GM21717 (cell line): Measurements from ENCODE around the gene LPIN1.
A peak's percentile ranks its signal among the peaks of the same experiment; 100 is the strongest.
"Not testable (repeated sequence)": the region's sequence is repeated elsewhere in the genome, so short reads cannot be mapped to it uniquely, and the experiment has no call there.

Experiments
- ATAC-seq: cut with Tn5 transposase; IDR thresholded peaks from one replicate; pipeline ENCODE4 v1.9.1; 2021; ENCODE audit warnings: mild to moderate bottlenecking, moderate library complexity; ENCODE audit not compliant: unreplicated experiment

LPIN1 gene

DNA sequence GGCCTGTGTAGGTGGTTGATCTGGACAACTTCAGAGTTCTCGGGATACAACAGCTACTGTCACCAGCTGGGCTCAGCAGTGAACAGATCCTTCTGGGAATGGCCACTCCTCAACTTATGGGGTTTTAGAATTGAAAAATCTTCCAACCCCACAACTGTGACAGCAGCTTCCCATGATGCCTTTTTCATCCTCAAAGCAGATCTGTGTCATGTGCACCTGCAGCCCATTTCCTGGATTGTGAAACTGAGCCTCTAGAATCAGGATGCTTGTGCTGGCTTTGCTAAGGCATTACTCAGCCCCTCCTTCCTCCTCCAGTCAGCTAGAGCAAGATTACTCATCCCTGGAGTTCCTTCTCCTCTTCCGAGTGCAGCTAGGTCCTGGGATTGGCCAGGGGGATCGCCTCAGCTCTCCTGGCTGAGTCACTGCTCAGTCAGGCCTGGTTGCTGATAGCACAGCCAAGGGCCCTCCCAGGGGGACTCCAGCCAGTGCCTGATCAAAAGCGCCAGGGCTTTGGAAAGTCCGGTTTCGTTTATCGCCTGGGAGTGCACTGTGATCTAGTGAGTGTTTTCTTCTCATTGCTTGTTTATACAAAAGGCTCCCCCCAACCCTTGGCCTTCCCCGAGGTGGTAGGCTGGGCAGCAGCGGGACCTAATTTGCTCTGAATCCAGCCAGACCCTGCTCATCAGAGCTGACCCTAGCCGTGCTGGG is 2.4 kb upstream of the LPIN1 start:
- ATAC-seq: peak; percentile 61

DNA sequence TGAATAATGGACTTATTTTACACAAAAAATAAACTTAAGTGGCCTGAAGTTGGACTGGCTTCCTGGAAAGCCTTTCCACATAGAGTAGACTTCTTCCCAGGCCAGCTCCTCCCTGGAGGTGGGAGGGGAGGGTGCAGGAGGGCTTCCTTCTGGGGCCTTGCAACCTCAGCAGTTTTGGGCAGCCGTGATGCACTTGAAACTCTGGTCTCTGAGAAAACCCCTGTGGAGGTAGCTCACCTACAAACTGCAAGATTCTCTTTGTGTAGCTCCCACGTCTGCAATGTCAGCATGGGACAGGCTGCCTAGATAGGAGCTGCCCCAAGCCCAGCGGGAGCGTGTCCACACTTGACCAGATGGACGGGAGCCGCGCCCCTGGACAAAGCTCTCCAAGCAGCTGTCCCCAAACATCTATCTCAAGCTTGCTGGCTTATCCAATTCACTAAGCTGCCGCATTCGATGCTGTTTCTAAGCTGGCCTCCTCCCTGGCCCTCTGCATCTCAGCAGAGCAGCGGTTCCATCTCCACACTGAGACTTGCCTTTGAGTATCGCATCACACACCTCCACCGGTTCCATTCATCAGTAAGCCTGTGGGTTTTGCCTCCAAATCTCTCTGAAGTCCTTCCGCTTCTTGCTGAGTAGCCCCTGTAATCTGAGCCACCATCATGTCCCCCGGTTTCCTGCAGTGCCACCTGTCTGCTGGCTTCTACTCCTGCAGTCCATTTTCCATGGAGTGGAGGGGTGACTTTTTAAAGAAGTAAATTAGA is 1.6 kb upstream of the LPIN1 start:
- ATAC-seq: no peak

DNA sequence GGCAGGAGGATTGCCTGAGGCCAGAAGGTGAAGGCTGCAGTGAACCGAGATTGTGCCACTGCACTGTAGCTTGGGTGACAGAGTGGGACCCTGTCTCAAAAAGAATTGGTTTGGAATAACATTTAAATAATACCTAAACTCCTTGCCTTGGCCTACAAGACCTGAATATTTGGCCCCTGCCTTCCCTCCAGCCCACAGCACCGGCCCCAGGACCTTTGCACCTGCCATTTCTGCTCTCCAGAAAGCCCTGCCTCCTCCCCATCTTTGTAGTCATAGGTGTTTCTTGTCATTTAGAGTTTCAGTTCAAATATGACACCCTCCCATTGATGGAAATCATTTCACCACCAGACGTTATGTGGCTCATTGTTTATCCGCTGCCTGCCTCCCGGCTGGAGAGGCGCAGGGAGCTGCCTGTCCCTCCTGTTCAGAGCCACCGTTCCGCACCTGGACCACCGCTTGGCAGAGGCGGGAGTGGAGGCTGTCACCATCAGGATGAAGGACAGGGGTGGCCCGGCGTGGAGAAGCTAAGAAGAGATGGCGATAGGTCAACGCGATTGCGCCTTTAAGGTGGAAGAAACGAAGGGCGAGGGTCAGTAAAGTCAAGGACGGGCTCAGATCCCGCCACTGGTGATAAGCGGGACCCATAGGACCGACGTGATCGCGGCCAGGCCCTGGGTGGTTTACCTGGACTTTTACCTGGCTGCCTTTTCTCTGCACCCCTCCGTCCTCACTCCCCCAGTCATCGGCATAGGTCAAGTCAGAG is 638 bp upstream of the LPIN1 start:
- no peak for ATAC-seq

DNA sequence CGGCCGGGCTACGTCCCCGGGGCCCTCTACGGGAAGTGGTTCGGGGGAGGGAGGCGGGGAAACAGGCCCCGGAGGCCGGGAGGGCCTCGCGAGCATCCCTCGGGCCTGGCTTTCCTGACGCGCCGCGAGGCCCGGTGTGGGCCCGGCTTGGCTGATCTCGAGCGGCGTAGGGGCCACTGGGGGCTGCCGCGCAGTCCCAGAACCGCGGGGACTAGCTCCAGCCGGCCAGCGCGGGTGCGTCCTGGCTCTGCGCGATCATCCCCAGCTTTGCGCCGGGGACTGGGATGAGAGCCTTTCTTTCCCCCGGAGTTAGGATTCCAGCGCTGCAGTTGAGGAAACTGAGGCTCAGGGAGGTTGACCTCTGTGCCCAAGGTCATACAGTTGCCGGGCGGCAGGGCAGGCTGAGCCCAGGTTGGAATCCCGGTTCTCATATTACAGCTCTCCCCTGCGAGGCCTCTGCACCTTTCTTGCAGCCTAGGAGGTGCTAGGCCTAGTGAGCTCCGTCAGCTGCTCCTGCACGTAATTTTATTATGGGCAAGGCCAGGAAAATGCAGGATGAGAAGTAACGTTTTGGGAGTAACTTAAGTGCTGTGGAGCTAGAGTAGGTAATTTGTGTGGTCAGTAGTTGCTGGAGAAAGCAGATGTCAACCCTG is 501 bp downstream of the LPIN1 start:
- peak; percentile 2 for ATAC-seq

DNA sequence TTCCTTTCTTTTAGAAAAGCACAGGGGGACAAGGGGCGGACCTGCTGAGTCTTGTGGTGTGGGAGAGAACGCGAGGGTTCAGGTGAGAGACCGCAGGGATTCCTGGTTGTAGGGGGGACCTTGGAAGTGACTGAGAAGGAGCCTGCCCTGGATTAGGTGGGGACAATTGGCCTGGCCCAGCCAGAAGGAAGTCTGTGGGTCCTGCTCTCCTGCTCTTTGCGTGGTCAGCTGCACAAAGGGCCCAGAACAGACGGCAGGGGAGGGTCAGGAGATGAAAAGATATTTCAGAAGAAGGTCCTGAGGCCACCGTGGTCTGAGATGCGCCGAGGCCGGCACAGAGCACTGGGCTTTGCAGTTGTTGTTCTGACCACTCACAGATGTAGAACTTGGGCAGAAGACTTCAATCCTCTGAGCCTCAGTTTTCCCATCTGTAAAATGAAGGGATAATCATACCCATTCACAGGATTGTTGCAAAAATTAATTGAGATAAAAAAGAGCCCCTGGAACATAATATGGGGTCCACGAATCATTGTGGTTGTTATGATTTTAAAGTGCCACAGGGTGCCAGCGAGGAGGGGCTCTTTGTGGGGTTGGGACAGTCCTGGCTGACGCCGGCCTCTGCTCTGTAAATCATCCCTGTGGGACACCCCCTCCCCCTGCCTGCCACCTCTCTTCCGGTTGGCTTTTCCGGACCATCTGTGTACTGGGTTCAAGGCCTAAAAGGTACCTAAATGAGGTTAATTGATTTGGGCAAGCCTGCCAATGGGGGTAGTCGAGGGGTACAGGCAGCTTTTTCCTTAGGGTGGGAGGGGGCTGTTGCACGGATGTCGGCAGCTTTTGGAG is 1.8 kb downstream of the LPIN1 start:
- ATAC-seq: no peak

DNA sequence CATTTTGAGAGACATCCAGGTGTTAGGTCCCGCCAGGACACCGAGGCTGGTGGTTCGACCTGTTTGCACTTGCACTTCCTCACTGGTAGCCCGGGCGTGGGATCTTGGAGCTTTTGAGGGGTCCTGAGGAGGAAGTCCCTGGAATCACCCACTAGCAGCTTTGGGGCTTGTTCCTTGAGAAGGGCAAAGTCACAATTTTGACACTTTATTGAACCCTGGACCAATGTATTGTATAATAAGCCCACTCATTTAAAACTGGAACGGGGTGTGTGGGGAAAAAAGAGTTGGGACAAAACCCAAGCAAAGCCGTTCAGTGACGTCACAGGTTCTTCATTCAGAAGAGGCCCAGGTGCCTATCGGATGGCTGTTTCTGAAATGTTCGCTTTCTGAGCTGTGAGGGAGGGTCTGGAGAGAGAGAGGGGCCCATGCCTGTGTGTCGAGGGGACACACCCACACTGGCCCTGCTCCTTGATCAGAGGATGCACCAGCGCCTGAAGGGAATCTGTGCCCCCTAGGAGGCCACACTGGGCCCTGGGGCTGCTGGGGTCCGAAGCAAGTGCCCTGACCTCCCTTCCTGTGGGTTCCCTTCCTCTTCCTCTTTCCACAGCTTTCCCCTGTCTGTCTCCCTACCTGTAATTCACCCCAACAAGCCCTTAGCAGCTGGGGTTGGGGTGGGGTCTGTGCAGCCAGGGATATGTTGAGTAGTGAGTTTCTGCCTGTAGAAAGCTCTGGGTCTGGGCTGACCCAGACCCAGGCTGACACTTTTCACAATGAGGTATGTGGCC is 2.6 kb downstream of the LPIN1 start:
- ATAC-seq: no peak

DNA sequence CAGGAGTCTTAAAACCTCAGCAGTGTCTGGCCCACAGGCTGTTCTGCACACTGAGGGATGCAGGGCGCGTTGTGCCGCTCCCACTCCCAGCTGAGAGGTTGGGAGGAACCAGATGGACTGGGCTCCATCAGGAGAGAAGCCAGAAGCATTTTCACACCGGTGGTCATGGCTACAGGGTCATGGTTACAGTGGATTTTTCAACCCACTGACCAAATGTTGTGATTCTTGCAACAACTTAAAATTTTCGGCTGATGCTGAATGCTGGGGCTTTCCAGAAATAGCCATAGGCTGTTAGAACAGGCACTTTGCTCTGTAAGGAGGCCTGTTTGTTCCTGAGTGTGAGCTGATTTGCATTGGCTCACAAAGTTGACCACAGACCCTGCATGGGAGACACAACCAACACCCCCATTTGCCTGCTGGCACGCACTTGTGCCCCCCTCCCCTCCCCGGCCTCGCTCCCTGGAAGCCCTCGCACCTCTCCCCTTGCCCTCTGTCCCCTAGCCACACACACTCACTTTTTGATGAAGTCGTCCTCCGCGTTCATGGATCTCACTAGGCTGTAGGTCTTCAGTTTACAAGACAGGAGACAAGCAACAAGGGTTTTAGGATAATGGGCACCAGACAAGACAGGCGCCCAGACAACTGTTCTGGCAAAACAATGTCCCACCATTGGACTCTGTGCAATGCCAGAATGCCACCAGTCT is 3.4 kb downstream of the LPIN1 start:
- peak; percentile 15 for ATAC-seq

DNA sequence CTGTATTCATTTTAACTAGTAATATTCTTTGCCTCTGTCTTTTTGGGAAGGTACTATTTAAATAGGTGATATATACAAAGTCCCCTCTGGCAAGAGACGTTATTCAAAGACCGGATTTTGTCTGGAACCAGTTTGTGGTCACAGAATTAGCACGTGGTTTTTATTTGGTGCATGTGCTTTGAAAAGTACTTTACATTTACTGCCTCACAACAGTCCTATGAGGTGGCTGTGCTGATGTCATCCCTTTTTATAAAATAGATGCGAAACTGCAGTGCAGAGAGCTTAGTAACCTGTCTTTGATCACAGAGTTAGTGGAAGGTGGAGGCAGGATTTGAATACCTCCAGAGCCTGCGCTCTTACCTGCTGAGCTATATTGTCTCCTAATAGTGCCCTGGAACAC is 4.0 kb downstream of the LPIN1 start:
- peak; percentile 45 for ATAC-seq

DNA sequence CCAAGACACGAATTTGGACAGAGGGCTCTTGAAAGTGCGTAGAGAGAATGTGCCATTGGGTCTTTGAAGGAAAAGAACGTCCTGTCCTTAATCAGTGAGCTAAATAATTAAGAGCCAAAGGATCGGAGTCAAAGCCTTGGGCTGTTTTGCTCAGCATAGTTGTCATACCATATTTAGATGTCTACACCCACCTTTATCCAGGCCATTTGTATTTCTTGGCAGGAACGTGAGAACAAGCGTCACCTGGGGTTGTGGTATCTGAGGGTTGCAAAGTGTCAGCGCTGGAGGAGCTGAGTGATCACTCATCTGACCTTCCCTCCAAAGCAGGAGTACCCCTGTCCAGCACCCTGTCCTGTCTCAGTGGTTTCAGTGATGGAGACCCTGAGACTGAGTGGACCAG is 4.5 kb downstream of the LPIN1 start:
- ATAC-seq: no peak

DNA sequence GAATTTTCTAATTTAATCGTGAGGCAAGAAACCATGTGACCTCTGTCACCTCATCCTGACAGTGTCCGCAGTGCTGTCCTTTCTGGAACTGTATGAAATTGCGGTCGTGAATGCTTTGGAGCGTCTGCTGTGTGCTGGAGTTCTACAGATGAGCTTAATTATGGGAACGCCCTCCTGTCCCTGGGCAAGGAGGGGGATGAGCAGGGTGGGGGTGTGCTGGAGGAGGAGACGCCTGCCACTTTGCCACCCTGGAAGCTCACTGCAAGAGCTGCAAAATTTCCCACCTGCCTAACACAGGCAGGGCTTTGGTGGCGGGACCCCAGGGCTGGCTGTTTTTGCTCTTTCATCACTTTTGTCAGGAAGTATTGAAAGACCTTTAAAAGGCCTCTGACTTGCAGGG is 6.5 kb downstream of the LPIN1 start:
- no peak for ATAC-seq

DNA sequence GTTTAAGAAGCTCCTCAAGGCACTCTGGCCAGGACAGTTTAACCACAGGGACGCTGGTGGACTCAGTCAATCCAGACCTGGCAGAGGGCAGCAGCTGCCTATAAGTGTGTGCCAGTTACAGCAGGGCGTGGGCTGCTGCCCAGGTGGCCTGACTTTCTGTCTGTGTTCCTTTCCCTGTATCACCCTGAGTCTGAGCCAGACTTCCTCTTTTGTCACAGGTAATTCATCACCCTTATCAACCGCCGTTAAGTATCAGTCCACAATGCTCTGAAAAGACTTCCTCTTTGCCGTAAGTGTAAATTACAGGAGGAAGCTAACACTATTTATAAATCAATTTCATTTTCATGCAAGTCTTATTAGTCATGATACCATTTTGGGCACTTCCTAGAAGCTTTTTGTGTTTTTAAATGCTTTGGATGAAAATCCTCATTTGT is 7.0 kb downstream of the LPIN1 start:
- peak; percentile 68 for ATAC-seq

DNA sequence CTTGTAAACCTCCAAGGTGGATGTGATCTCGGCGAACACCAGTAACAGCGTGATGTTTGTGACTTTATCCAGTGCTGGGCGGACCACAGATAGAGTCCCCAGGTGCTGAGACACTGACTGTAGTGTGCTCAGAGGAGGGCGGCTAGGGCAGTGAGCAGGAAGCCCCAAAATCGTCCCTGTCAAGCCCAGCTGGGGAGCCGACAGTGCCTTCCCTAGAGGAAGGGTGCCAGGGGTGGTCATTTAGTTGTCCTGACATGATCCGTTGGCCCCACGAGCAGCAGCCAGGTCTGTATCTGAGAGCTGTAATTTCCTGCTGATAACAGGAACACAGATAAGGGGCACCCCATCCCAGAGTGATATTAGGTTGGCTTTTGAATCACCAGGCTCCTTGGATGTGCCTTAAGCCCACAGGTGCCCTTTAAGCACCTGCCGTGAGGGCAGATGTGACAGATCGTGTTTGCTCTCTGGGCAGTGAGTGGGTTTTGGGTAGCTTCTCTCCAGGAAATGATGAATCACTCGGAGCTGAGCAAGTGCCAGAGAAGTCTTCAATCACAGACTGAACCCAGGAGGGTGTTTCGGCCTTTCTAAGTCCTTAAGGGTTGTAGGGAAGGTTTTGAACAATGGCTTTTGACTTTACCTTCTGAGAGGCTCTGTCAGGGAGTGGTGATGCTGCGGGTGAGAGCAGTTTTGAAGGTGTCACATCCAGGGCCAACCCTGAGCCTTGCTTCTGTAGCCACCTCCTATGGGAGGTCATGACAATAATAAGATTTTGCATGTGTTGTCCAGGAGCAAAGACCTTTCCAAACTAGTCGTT is 7.7 kb downstream of the LPIN1 start:
- ATAC-seq: peak; percentile 29

DNA sequence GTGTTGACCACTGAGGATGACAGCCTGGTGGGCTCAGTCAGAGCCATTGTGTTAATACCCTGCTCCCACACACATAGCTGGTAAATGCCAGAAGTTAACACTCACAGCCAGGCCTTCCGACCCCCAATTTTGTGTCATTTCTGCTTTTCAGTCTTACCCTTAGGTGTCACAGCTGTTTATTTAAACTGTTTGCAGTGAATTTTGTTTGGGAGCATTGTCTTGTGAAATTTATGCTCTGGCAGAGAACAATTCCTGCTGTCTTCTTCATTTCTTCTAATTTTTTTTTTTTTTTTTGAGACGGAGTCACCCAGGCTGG is 8.2 kb downstream of the LPIN1 start:
- no peak for ATAC-seq

DNA sequence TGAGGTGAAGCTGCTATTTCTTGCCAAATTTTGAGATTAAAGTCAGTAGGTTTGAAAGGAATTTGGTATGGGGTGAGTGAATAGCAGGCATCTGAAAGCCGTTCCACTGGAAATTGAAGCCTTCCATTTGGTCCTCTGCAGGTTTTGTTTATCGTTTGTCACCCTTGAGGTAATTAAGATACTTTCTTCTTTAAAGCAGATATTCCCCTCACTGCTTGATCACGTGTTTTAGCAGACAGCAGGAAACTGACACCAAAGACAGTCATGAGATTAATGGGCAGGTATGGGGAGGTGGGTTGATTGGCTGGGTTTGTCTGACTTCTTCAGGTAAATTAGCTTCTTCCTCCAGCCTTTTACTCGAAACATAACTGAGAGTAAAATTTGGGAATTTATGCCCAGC is 10.7 kb downstream of the LPIN1 start:
- ATAC-seq: no peak

DNA sequence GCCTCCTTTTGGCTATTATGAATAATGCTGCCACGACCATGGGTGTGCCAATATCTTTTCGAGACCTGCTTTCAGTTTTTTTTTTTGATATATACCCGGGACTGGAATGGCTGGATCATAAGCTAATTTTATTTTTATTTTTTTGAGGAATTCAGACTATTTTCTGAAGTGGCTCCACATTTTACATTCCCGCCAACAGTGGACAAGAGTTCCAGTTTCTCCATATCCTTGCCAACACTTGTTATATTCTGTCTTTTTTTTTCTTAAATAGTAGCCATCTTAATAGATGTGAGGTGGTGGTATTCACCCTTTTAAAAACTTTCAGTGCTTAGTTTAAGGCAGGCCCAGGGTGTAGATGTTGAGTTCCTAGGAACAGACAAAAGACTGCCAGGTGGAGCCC is 11.8 kb downstream of the LPIN1 start:
- no peak for ATAC-seq

DNA sequence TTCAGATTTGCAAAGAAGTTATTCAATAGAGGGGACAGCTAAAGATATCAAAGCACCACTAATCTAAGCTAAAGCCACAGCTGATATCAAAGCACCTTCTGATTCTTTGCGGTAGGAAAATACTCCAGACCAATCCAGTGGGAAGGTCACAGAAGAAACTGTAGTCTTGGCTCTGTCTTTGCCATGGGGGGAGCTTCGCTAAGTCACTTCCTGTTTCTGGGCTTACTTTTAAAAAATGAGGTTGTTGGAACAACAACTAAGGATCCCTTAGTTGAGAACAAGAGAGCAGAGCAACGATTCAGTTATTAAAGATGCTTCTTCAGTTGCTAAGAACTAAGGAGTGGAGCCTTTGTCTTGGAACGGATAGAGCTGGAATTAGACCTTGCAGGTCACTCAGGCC is 12.2 kb downstream of the LPIN1 start:
- no peak for ATAC-seq

DNA sequence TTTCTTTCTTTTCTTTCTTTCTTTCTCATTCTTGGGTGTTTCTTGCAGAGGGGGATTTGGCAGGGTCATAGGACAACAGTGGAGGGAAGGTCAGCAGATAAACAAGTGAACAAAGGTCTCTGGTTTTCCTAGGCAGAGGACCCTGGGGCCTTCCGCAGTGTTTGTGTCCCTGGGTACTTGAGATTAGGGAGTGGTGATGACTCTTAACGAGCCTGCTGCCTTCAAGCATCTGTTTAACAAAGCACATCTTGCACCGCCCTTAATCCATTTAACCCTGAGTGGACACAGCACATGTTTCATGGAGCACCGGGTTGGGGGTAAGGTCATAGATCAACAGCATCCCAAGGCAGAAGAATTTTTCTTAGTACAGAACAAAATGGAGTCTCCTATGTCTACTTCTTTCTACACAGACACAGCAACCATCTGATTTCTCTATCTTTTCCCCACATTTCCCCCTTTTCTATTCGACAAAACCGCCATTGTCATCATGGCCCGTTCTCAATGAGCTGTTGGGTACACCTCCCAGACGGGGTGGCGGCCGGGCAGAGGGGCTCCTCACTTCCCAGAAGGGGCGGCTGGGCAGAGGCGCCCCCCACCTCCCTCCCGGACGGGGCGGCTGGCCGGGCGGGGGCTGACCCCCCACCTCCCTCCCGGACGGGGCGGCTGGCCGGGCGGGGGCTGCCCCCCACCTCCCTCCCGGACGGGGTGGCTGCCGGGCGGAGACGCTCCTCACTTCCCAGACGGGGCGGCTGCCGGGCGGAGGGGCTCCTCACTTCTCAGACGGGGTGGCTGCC is 12.9 kb downstream of the LPIN1 start:
- not testable (repeated sequence) for ATAC-seq

DNA sequence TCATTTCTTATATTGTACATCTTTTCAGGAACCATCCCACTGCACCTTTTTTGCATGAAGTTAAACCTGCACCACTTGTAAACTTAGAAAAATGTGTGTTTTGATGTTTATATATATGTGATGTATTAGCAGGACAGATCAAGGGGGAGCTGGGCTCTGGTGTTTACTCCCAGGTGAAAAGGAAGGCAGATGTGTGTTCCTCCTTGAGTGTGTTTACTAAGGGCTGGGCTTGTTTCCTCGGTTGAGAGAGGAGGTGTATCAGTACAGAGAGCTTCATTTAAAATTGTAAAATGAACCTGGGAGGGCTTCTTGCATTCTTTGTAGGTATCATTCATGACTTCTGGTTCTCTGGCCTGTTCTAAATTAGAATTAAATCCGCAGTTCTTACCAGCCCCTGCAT is 14.8 kb downstream of the LPIN1 start:
- no peak for ATAC-seq
